Chondrocyte (in vitro differentiated cells): ENCODE measurements around the gene PARK7. TPM values are rescaled to one million over a fixed set of nuclear protein-coding genes. Genes with fewer than 3 reads are reported as not detected.

Experiments used
- DNase-seq: peaks from one replicate; pipeline ENCODE4 v3.0.0; 2021; ENCODE audit warnings: mixed read lengths, low spot score
- H3K27ac Mint-ChIP-seq: one replicate; pipeline ENCODE4 v1.8.0; 2021; ENCODE audit warnings: mild to moderate bottlenecking, moderate library complexity, mixed read lengths; ENCODE audit not compliant: unreplicated experiment
- H3K27me3 Mint-ChIP-seq: 2 replicates; pipeline ENCODE4 v1.8.0; 2021; ENCODE audit warnings: low read depth, mixed read lengths
- H3K36me3 Mint-ChIP-seq: 2 replicates; pipeline ENCODE4 v1.8.0; 2021; ENCODE audit warnings: low read depth, mixed read lengths
- H3K4me1 Mint-ChIP-seq: 2 replicates; pipeline ENCODE4 v1.8.0; 2021; ENCODE audit warnings: low read depth, mild to moderate bottlenecking, mixed read lengths
- H3K4me3 Mint-ChIP-seq: one replicate; pipeline ENCODE4 v1.8.0; 2021; ENCODE audit warnings: mild to moderate bottlenecking, moderate library complexity, mixed read lengths; ENCODE audit not compliant: unreplicated experiment
- H3K9me3 Mint-ChIP-seq: 2 replicates; pipeline ENCODE4 v1.8.0; 2021; ENCODE audit warnings: low read depth, mixed read lengths
- CTCF ChIP-seq: fragments of 200-600 bp; sonication (generic); IDR thresholded peaks from 2 replicates; pipeline ENCODE4 v1.5.0; 2021; ENCODE audit warnings: antibody characterized with exemption, mild to moderate bottlenecking, moderate library complexity
- total RNA-seq: library from RNA; stranded (reverse); gene quantifications from 3 replicates; pipeline ENCODE4 v1.2.1, GENCODE V29; 2021

The PARK7 gene
- total RNA-seq, 1 donor from 2014 or later: 250 TPM

DNA sequence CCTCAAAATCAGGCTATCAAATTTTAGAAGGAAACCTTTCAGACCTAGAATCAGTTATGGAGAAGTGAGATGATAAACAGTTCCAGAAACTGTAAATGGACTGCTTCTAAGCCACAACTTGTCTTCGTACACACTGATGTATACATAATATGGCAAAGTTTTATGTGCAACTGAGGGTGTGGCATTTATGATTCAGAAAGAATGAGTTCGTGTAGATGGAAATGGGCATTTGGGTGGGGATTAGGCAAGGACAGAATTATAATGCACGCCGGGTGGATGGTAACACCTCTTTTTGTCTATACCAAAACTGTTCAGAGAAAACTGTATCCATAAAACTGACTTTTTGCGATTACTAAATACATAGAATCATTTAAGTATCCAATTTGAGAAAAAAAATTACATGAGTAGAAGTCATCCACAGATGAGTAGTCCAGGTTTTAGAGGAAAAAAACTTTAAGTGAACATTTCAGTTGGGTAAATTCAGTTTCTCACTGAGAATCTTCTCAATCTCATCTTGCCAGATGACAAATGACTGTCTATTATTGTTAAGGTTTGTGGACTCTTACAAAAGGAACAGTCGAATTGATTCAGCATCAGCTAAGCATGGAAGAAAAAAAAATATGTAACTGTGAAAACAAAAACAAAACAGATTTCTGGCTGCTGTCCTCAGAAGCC is 42.1 kb downstream of the PARK7 start:
- Mint-ChIP-seq H3K4me3 (no peak overlapping the region), H3K9me3 (no peaks in the 10 kb centered on the region), H3K27me3 (no peaks in the 10 kb centered on the region), H3K36me3 (peaks cover 1% of the 10 kb centered on the region), H3K27ac (peak overlapping the region; percentile 94), H3K4me1 (peaks cover 41% of the 10 kb centered on the region)
- TF ChIP-seq CTCF: no peak
- no peak for DNase-seq

DNA sequence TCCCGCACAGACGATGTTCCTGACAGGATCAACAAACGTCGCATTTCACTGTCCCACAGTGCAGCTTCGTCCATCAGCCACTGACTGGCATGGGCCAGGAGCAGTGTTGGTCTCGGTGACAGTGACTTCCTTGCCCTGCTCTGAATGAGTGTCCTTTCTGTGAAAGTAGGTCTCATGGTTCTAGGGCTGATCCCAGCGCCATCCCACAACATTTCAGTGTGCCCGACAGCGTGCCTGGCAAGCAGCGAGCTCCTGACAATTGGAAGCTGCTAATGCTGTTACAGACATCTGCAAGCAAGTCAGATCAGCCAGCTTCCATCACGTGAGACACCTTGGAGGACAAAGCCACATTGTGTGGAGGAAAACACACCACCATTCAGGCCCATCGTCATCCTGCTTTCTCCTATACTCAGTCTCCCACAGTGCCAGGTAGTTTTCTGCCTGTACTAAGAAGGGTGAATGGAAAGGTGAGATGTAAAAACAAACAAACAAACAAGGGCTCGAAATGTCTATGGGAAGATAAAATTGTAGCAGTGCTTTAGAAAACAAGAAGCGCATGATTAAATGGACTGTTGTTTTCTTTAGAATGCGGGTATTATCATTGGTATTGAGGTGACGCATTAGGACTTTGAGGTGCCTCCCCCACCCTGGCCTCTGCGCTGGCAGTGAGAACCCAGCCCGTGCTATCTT is 42.7 kb downstream of the PARK7 start:
- H3K36me3 Mint-ChIP-seq: peaks cover 3% of the 10 kb centered on the region
- no peak for TF ChIP-seq CTCF
- no peak for DNase-seq
- H3K27me3 Mint-ChIP-seq: no peaks in the 10 kb centered on the region
- H3K9me3 Mint-ChIP-seq: no peaks in the 10 kb centered on the region
- H3K27ac Mint-ChIP-seq: peak overlapping the region; percentile 94
- no peak overlapping the region for H3K4me3 Mint-ChIP-seq
- peaks cover 41% of the 10 kb centered on the region for H3K4me1 Mint-ChIP-seq

DNA sequence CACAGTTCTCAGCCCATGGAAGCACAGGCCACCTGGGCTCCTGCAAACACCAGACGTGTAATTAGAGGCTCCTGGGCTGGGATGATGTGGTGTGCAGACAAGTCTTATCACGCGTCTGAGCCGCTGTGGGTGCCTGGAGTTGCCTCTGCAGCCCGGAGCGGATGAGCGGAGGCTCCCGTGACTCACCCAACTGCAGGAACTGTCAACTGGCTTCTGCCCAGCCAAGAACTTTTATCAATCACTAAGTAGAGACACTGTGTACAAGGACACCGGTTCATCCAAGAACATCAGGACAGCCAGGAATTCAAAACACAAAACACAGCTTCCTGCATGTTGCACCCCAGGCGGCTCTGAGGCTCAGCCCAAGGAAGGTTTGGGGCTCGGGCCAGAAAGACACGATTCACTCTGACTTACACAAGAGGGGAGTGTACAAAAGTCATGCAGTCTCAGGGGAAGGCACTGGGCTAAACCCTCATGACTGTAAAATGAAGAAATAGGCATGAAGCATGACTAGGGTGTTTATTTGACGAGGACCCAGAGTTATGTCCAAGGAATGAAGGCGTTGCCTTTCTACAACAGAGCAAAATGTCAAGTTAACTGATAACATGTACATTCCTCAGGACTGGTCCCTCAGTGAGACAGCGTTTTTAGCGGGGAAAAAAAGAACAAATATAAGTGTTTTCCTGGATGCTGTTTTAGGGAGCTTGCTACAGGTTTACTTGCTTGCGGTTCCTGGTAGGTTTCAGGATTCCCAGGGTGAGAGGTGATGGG is 43.5 kb downstream of the PARK7 start:
- Mint-ChIP-seq H3K9me3 (no peaks in the 10 kb centered on the region), H3K36me3 (peaks cover 8% of the 10 kb centered on the region), H3K4me1 (peaks cover 47% of the 10 kb centered on the region), H3K4me3 (no peak overlapping the region), H3K27ac (peak overlapping the region; percentile 94), H3K27me3 (no peaks in the 10 kb centered on the region)
- no peak for DNase-seq
- no peak for TF ChIP-seq CTCF

DNA sequence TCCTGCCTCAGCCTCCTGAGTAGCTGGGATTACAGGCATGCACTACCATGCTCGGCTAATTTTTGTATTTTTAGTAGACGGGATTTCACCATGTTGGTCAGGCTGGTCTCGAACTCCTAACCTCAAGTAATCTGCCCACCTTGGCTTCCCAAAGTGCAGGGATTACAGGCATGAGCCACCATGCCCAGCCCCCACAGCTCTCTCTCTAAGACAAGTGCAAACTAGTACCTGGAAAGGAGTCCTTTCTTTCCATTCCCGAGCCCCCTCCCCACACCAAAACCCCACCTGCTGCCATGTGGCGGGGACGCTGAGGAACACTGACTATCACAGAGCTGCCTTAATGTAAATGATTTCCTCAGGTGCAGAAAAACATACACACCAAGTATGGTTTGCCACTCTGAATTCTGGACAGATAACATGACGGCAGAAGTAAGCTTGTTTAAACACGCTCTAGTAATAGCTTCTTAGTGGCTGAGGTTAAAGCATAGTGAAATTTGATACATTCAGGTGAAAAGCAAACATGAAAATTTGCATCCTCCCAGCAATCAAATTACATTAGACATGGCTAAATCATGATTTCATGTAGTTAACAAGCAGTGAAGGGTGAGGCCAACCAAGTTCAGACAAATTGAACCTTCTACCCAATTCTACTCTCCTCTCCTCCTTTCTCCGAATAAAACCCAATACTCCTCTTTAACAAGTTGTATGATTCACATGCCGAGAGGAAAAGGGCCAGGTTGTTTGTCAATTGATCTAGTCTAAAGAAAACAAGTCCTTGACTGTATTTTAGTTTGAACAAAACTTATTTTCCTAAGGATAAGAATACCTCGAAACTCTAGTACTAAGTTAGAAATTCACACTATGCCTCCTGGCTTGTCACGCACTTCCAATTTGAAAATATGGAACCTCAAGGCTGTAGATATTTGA is 44.8 kb downstream of the PARK7 start:
- H3K27me3 Mint-ChIP-seq: no peaks in the 10 kb centered on the region
- no peak for TF ChIP-seq CTCF

More for the DNA sequence above, 44.8 kb downstream of the PARK7 start:
- H3K27ac Mint-ChIP-seq: peak overlapping the region; percentile 94
- no peak for DNase-seq
- peaks cover 19% of the 10 kb centered on the region for H3K36me3 Mint-ChIP-seq
- no peaks in the 10 kb centered on the region for H3K9me3 Mint-ChIP-seq
- no peak overlapping the region for H3K4me3 Mint-ChIP-seq
- H3K4me1 Mint-ChIP-seq: peaks cover 57% of the 10 kb centered on the region
